Fibroblast of skin of back (primary cell): ENCODE results near the gene RBM19.
A peak's percentile ranks its signal among the peaks of the same experiment; 100 is the strongest.
"Not testable (repeated sequence)": the region's sequence is repeated elsewhere in the genome, so short reads cannot be mapped to it uniquely, and the experiment has no call there.

Experiments used
- DNase-seq: peaks from one replicate; pipeline ENCODE4 v3.0.0-alpha.2; 2013

RBM19 gene

DNA sequence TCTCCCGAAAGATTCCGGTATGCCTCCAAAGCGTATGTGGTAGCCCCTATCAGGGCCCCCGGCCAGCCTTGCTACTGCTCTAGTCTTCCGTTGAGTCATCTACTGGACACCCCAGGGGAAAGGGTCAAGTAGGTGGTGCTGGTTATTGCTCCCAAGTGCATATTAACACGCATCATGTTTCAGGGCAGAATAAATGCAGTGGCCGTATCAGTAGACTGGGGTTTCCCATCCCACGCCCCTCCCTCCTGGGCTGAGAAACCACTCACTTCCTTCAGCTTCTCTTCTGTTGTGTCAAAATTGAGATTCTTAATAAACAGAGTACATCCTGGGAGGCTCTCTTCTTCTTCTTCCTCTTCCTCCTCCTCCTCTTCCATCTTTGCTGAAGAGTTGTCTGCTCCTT lies 39.3 kb downstream of the RBM19 start:
- no peak for DNase-seq

DNA sequence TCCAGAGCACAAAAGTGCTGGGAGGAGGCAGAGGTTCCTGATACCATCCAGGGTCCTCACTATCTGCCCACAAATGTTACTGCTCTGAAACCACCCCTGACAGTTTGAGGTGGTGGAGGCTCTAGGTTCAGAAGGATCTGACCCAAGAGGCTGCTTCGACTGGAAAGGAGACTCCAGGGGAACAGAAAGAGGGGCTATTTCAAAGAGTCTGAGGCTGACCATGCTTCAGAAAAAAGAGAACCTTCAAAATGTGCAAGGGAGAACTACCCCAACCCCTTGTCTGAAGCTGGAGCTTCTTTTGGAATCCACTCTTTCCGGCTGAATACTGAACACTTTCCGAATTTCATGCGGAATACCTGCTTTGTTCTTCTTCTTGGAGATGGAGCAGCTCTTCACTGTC lies 41.8 kb downstream of the RBM19 start:
- no peak for DNase-seq

DNA sequence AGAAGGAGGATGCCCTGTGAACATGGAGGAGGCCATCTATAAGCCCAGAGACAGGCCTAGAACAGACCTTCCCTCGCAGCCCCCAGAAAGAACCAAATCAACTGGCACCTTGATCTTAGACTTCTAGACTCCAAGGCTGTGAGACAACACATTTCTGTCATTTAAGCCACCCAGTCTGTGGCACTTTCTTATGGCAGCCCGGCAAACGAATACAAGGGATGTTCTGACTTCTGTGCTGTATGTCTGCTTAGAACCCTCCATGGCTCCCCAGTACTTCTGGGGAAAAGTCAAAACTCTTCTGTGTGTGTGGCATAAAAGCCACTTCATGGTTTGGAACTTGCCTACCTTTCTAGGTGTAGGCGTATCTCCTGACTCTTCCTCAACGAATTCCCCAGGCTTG lies 42.9 kb downstream of the RBM19 start:
- no peak for DNase-seq

DNA sequence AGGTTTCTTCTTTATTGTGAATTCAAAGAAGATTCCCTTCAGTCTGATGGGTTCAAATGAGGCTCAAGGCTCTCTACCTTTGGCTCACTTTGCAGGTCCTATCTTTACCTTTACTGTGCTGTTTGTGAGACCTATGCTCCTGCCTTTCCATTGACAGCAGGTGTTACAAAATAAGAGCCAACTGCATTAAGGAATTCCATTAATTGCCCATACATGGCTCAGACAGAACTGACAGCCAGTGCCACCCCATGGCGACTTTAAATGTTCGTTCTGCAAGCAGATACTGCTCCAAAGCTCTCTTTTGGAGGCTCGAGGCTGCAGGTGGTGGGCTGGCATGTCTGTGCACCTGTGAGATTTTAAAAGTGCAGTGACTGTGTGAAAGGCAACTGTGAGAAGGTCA lies 44.7 kb downstream of the RBM19 start:
- DNase-seq = no peak

DNA sequence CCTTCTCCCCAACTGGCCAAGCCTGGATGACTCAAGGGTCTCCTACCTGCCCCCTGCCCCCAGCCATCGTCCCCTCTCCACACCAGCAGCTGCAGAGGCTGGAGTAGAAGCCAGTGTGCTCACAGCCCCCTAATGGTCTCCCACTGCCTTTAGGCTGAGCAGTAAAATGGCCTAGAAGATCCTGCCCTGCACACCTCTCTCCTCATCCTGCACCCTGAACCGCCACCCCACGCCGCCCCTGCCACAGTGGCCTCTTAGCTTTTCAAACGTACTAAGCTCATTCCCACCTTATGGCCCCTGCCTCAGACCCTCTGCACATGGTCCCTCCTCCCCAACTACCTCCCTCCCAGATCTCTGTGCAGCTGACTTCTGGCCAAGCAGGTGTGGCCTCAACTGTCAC lies 46.3 kb downstream of the RBM19 start:
- DNase-seq = no peak

DNA sequence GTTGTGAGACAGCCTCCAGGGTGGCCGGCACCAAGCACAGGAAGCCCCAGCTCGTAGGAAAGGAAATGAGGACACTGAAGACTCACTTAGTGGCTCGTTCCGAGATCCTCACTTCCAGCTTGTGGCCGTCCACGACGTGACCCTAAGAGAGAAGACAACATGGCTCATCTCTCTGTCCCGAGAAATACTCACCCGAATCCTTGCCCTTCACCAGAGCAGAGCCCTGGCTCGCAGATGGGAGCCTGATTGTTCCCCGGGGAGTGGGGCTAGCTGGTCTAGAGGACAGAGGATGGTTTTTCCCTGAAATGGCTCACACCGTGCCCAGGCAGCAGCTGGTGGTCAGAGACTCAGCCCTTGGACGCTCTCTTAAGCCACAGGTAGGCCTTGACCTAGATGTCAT lies 47.8 kb downstream of the RBM19 start:
- DNase-seq = no peak

DNA sequence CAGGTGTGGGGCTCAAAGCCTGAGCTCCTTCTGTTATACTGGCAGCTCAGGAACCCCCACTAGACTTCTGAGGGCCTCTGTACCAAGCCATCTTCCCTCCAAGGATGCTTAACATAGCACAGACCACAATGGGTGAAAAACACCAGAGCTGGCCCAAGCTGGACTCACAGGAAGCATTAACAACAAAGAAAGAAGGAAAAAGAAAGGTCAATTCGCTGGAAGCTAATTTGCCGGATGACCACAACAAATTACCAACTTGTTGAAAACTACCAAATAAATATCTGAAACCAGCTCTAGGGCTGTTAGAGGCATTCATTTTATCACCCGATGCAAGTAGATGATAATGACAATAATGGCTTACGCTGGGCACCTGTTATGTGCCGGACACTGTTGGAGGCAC lies 48.7 kb downstream of the RBM19 start:
- no peak for DNase-seq

DNA sequence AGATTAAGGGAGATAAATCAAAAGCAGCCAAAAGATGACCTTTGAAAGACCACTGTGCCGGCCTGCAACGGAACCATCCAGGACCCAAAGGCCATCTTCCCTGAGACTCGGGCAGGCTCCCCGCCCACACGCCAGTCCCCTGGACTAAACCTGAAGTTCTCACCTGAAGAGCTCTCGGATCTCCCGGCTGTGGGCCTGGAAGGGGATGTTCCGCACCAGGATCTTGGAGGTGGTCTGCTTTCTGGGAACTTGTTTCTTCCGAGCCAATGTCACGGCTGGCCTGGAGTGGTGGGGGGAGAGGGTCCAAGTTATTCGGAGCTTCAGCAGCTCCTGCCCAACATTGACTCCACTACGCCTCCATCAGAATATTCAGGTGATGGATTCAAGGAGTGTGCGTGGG lies 51.3 kb downstream of the RBM19 start:
- DNase-seq = no peak

DNA sequence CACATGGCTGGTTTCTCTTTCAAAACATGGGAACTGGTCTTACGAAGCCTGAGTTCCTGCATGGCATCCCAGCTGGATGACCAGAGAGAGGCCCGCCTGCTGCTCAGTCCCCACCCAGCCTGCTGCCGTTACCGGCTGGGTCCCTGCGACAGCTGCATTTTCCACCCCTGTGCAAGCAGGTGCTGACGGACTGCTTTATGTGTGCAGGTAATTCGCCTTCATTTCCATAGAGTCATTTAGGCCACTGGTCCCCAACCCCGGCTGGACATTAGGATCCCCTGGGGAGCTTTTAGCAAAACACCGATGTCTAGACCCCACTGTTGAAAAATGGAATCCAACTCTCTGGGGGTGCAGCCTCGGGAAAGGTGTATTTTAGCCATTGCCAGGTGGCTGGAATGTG lies 51.9 kb downstream of the RBM19 start:
- no peak for DNase-seq

DNA sequence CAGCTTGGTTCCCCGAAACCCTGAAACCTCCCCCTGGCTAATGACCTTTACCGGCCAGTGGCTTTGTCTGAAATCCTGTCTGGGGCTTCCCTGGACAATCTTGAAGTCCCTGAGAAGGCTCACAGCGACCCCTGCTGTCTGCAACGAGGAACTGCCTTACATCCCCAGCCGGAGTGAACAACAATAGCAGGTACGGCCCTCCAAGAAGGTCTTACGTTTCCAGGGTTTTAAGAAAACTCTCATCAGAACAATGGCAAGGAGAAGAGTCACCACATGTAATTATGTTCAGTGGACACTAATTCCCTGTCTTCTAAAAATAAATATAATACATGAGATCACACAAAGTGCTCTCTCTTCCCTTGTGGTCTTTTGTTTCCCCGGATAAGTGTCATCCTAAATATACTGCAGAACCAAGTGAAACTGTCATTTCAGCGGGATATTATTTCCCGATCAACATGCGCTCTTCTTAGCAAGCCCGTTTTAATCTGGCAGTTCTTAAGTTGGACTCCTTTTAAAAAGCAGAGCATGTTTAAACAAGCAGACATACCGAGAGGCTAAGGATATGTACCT lies 53.3 kb downstream of the RBM19 start:
- peak; percentile 58 for DNase-seq

DNA sequence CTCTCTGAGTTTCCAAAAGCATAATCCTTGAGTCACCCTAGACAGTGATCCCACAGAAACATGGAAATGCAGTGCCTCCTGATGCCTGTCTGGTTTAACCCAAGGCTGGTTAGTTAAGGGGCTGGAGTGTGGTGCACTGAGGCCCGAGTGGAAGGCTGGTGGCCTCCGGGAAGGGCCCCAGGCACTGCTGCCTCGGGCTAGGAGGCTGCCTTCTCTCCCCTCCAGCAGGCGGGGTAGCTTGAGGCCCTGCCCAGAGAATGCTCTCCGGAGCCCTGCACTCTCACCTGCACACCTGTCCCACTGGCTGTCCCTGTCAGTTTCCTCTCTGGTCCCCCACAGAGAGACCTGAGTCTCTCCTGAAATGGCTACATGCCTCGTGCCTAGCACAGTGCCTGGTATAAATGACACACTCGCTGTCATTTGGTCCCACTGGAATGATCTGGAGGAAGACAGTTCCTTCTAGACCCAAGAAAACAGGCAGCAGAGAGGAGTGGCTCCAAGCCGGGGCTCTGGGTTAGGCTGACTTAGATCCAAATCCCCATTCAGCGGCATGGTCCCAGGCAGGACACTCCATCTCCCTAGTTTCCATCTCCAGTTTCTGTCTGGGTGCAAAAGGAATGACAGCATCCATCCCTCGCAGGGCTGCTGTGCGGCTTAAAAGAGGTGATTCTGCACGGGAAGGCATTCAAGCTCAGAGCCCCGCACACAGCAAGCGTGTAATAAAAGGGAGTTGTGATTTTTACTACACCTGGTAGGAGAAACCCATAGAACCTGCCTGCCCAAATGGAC lies 54.0 kb downstream of the RBM19 start:
- no peak for DNase-seq

DNA sequence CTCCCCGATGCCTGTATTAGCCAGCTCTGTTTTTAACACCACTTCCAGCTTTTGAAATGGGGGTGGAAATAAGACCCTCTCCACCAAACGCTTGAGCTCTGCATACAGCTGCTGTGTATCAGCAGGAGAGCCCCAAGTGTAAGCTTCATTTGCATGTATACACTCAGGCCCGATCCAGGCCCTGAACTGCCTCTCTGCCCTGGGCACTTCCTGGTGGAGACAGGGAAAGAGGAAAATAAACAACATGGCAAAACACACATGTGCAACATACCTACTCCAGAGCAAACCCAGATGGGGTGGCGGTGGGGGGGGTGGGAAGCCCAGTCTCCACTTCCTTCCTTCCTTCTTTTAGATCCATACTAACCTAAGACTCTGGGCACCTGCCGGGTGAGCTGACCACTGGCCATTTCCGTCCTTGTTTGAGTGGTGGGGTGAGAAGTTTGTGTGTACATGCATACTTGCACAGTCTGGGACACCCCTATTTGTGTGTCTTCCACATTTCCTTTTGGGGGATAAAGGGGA lies 55.3 kb downstream of the RBM19 start:
- DNase-seq = no peak

DNA sequence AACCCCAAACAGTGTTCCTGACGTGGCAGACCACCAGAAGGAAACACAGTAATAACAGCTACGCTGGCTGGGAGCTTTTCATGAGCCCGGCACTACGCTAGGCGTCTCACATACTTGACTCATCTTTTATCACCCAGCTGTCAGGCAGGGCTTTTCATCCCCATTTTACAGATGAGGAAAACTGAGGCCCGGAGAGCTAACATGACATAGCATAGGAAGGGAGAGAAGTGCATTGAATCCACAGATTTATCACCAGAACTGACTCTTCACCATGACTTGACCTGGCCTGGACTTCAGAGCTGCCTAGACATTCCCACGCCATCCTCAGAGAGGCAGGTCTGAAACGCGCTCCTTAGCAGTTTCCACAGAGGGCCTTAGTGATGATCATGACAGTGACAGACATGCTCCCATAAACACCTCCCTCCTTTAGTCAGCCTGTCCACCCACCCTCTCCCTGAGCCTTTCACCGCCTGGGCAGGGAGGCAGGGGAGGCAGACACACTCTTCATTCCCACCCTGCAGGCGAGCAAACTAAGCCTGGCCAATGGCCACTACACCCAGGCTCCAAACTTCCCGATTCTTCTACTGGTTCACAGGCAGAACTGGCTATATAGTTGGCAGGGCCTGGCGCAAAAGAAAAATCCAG lies 56.2 kb downstream of the RBM19 start:
- DNase-seq = no peak

DNA sequence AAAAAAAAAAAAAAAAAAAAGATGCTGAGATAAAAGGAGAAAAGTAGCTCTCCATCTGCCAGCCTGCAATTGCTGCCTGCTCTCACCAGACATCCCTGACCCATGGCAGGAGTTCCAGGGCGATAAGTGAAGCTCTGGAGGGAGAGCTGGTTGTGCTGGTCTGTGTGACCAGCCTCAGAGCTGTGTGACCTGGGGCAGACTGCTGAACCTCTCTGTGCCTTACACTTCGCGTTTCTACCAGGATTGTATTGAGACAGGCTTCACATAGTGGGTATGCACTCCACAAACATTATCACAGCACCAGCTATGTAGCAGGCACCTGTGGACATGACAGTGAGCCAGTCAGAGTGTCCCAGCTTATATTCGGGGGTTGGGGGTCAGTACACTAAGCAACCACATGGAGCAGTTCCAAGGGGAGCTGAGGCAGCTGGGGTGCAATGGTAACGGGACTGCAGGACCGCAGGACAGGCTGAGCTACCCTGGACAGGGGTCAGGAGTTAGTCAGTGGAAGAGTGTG lies 57.5 kb downstream of the RBM19 start:
- no peak for DNase-seq

DNA sequence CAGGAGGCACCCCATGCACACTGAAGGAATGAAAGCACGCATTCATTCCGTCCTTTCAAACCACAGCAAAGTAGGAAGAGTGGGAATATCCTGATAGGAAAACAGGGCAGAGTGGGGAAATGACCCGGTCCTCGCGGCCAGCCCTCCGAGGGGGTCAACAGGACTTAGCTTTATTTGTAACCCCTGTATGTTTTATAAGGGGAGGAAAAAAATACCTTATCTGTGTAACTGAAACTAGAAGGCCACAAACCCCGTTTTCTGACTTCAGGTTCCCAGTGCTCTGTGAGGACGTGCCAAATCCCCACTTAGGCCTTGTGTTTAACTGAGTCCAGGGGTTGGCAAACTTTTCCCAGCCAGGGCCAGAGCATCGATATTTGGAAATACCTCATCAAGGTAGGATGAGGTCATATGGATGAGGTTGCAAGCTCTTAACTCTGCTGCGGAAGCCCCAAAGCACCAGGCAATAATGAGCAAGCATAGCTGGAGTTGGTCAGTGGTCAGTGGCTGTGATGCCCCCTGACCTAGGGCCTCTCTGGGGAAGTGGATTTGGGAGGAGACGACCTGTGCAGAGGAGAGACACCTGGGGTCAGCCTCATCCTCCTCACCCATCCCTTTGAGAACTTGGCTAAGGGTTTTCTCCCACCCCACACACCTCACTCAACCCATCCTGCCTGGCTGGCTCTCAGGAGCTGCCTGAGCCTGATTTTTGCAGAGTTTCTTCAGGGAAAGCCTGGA lies 58.5 kb downstream of the RBM19 start:
- no peak for DNase-seq

DNA sequence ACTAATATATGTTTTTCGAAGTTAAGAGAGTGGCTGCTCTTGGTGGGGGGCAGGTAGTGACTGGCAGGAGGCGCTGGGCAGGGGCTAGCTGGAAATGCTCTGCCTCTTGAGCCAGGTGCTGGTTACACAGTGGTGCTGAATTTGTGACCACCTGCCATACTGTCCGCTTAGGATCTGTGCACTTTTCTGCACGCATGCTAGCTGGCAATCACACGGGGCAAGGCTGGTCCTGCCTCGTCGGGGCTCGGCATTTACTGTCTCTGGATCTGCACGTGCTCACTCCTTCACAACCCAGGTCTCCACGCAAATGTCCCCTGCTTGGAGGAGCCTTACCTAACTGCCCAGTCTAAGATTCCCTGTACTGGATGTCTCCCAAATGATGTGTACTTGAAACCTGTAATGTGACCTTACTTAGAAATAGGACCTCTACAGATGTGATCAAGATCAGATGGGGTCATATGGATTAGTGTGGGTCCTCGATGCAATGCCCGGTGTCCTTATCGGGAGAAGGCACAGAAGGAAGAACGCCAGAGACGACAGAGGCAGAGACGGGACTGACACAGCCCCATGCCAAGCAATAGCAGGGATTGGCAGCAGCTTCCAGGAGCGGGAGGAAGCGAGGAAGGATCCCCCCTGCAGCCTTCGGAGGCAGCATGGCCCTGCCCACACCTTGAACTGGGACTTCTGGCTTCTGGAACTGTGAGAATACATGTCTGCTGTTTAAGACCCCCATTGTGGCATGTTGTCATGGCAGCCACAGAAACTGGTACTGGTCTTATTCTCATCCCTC lies 59.5 kb downstream of the RBM19 start:
- DNase-seq = no peak

DNA sequence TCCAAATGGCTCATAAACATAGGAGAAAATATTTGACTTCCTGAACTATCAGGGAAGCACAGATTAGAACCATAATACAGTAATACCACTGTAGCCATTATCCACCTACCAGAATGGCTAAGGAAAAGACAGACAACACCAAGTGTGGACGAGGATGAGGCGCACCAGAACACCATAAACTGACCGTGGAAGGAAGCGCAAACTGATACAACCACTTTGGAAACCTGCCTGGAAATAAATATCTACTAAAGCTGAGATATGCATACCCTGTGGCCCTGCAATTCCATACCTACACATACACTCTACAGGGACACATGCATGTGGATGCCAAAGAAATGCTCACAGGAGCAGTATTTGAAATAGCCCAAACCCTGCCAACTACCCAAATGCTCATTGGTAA lies 60.3 kb downstream of the RBM19 start:
- DNase-seq = no peak

DNA sequence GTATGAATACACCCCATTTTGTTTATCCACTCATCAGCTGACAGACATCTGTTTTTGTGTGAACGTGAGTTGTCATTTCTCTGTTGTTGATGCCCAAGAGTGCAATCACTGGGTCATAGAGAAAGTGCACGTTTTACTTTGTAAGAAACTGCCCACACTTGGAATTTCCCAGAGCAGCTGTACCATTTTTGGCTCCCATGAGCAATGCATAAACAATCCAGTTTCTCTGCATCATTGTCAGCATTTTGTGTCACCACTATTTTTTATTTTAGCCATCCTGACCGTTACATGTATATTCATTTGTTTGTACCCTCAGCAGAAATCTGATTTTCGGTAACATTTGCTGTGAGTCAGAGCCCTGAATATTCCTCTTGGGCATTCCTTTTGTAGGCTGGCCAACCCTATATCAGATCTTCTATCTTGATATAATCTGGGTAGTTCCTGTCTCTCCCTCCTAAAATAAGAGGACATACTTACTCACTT lies 62.7 kb downstream of the RBM19 start:
- peak; percentile 53 for DNase-seq

DNA sequence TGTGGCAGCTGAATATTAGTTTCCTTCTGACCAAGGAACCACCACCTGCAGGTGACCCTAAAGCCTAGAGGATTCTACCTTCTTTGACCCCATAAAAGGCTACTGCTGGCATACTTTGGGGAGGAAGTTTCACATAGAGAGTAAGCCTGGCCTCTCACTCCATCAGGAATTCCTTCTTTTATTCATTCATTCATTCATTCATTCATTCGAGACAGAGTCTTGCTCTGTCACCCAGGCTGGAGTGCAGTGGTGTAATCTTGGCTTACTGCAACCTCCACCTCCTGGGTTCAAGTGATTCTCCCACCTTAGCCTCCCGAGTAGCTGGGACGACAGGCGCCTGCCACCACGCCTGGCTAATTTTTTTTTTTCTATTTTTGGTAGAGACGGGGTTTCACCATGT lies 64.8 kb downstream of the RBM19 start:
- not testable (repeated sequence) for DNase-seq

DNA sequence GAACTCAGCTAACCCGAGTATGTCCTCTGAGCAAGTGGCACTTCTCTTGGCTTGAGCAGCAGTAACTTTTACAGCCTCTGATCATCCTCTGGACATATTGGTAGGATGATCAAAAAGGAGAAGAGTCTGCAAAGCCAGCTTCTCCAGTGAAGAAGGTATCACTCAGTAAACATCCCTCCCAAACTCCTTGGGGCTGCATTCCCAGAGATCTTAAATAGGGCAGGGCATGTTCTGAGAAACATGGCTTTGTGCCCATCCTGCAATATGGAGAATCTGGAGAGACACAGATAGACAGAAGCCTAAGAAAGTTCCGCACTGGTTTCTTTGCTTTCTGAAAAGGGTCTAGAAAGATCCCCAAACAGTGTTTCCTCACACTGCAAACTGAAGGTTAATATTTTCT lies 65.4 kb downstream of the RBM19 start:
- no peak for DNase-seq

DNA sequence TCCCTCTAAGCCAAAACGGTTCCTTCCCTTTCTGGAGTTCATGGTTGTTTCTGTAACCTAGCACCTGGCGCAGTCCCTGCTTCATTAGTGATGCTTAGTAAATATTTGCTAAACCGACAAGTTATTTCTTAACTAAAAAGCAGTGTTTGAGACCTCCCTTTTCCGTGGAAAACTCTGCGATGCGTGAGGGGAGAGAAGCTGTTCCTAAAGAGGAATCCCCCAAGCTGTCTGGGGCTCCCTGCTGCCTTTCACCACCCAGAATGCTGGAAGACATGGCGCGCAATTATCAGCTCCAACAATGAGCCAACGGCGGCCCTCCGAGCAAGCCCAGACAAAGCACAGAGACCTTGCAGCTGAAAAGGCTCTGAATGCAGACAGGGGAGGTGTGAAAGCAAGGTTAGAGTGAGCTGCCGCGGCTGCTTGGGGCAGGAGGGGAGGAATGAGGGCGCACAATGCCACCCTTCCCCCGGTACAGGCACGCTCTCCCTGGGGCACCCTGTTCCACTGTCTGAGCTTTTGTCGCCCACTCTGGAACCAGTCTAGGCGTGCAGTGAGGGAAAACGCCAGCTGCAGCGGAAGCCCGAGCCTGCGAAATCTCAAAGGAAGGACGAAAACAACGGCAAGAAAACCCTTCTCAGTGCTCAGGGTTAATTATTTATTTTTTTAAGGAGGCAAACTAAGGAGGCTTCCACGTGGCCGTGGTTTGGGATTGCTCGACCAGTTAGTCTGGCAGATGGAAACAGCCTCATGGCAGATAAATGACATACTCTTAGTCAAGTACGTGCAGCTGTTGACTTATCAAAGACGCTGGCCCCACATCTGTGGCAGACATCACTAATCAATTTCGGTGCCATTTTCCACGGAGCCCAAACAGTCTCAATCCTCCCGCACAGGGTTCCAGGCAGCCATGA lies 66.3 kb downstream of the RBM19 start:
- DNase-seq = no peak
